GM18909 (cell line): ENCODE data around the gene RIBC2.
"Not testable (repeated sequence)": the region's sequence is repeated elsewhere in the genome, so short reads cannot be mapped to it uniquely, and the experiment has no call there.

Experiments
- ATAC-seq: cut with Tn5 transposase; IDR thresholded peaks from one replicate; pipeline ENCODE4 v1.9.1; 2021; ENCODE audit warnings: mild to moderate bottlenecking; ENCODE audit not compliant: unreplicated experiment, poor library complexity

The RIBC2 gene

DNA sequence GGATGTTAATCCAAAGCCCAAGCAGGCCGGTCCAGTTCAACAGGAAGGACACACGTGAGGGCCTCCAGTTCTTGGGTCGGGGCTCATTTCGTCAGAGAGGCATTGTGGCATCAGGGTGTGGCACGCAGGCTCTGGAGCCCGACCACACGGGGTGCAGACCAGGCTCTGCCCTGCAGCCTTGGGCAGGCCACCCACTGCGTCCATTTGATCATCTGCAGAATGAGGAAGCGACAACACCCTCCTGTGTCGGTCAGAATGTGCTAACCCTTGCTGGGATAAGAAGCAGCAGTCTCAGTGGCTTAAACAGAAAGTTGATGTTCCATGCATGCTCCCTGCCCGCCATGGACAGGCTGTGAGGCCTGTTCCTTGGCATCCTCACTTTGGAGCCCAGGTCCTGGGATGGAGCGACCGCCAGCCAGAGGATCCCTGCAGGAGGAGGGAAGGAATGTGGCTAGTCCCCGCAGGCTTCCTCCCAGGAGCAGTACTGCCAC lies 10.8 kb downstream of the RIBC2 start:
- no peak for ATAC-seq

DNA sequence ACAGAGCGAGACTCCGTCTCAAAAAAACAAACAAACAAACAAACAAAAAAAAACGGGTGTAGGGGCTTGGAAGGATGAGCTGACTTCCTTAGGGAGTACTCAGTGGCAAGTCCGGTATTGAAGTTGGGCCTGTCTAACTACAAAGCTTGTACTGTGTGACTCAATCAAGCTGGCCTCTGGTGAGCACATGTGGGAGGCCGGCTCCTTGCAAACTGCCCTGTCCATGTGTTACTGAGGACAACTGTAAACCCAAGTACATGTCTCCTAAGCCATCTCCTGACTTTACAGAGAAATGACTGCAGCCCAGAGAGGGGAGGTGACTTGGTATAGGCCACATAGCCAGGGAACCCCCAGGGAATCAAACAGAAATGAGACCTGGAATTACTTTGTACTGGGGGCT lies 11.6 kb downstream of the RIBC2 start:
- ATAC-seq, result no peak

DNA sequence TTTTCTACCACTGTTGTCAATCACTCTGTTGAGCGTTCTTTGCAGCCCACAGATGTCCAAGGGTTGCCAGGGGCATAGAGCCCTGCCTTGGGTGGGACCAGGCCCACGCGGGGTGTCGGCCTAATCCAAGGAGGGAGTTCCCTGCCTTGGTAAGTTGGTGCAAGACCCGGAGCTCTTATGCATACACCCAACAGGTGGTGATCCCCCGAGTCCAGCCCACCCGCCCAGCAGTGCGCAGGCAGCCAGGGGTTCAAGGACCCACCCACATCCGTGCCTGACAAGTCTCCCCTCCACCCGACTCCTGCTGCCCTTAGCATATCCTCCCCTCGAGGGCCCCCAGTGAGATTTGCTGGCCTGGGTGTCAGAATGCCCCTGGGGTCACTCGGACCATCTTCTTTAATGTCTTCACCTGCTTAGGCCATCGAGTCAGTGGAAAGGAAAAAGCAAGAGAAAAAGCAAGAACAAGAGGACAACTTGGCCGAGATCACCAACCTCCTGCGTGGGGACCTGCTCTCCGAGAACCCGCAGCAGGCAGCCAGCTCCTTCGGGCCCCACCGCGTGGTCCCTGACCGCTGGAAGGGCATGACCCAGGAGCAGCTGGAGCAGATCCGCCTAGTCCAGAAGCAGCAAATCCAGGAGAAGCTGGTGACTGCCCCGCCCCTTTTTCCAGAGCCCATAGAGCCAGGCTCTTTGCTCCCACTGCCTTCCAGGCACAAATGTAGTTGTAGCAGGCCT lies 12.2 kb downstream of the RIBC2 start:
- ATAC-seq, result no peak

DNA sequence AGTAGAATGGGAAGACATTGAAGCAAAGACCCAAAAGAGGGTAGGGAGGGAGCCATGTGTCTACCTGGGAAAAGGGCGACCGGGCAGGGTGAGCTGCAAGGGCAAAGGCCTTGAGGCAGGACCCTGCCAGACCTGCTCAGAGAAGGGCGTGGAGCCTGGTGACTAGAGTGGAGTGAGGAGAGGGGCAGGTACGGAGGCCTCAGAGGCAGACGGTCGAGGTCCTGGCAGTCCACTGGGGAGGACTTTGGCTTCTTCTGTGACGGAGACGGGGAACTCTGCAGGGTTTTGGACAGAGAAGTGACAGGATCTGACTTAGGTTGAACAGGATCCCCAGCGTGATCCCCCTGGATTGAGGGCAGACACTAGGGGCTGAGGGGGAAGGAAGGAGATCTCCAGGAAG lies 12.9 kb downstream of the RIBC2 start:
- ATAC-seq, result no peak

DNA sequence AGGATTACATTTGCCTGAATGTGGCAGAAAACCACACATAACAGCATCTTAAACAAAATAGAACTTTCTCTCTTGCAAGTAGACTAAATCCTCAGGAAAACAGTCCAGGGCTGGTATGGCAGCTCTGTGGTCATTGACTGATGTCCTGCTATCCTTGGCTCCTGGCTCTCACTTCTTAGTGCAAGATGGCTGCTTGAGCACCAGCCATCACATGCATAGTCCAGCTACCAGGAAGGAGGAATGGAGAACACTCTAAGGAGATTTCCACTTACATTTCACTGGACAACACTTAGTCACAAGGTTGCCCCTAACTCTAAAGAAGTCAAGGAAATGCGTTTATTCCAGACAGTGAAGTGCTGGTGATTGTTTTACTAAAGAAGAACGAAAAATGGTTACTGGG lies 13.6 kb downstream of the RIBC2 start:
- no peak for ATAC-seq

DNA sequence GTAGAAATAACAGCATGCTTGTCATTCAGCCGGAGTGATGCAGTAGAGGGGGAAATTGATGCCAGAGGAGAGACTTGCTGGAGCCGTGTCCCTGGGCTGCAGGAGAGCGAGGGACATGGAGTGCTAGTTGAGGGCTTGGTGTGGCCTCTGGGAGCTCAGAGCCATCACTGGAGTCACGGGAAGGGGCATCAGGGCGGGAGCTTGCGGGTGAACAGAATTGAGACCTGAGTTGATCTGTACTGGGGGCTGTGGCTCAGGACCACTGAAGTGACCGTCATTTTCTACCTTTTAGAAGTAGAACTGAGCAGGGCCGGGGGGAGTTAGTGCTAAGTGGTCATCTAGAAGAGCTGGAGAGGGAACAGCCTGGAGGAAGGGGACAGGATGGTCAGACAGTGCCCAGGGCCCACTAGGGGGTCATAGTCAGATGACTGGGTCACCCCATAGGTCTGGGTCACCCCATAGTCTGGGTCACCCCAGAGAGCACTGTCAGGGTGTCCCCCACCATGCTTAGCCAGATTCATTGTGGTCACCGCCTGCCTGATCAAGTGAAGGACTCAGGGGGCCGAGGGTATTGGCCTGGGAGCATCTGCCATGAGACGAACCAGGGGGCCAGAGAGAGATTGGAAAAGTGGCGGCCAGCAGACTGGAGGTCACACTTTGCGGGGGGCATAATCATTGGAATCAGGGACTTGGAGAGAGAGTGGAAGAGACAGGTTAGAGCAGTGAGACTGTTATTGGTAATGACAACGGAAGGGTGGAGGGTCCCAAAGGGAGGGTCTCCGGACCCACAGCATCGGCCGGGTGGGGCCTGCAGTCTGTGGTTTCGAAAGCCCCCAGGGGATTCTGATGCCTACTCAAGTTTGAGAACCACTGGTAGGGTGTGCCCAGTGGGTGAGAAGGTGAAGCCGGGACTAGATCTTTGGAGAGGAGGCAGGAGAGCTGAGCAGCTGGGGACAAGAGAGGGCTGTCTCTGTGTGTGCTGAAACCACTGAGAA lies 15.2 kb downstream of the RIBC2 start:
- no peak for ATAC-seq

DNA sequence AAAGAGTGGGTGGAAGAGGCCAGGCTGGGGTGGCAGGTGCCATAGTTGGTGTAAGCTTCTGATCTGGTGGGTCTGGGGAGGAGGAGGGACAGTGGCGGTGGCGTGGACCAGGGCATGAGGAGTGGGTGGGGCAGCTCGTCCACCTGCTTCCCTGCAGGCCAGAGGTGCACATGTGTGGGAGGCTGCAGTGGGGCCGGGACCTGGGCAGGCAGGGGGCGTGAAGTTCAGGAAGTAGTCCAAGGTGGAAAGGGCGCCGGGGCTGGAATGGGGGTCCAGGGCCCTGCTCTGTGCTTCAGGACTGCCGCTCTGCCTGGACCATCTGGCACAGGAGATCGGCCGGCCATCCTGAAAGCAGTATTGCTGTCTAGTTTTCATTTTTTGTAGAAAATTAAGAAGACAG lies 15.9 kb downstream of the RIBC2 start:
- no peak for ATAC-seq

DNA sequence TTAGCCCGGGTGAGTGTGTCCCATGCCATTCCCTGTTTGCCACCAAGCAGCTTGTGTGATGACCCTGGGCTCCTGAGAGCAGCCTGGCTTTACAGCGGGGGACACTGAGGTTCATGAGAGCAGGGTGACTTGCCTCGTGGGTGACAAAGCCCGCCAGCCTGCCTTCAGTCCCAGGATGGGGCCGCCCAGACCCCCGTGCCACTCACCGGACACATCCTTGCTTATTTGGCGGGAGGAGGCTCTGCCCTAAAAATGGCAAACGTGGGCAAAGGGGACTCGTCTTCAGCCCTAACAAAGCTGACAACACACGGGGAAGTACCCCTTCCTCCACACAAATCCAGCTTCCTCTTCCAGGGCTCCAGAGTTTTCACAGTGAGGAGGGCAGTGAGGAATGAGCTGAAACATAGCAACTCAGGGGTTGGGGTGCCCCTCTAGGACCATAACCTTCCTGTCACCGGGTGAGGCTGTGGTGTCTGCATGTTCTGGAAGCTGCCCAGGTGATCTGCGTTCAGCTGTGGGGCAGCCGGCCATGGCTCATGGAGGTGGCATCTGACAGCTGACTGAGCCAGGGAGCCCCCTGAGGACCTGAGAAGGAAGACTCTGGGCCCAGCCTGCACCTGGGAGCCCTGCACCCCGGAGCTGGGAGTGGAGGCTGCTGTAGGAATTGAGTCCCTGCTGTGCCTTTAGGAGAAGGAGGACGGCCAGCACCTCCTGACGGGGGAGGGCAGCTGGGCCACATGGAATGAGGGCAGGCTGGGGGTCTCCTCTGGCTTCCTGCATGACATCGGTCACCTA lies 16.7 kb downstream of the RIBC2 start:
- no peak for ATAC-seq

DNA sequence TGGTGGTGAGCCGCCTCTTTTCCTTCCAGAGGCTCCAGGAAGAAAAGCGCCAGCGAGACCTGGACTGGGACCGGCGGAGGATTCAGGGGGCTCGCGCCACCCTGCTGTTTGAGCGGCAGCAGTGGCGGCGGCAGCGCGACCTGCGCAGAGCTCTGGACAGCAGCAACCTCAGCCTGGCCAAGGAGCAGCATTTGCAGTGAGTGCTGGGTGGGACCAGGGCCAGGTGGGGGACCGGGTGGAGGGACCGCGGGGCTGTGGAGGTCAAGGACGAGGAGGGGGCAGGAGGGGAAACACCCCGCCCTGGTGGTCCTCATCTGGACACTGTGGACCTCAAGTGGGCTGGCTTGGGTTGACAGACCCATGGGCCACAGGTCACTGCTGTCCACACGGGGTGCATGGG lies 17.4 kb downstream of the RIBC2 start:
- ATAC-seq, result no peak

DNA sequence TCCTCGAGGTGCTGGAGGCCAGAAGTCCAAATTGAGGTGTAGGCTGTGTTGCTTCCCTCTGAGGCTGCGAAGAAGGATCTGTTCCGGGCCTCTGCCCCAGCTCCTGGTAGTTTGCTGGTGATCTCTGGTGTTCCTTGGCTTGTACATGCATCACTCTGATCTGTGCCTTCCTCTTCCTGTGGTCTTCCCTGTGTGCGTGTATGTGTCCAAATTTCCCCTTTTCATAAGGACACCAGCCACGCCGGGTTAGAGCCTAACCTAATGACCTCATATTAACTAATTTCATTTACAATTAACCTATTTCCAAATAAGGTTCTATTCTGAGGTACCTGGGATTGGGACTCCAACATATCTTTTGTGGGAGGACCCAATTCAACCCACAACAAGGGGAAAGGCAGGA lies 21.5 kb downstream of the RIBC2 start:
- no peak for ATAC-seq

DNA sequence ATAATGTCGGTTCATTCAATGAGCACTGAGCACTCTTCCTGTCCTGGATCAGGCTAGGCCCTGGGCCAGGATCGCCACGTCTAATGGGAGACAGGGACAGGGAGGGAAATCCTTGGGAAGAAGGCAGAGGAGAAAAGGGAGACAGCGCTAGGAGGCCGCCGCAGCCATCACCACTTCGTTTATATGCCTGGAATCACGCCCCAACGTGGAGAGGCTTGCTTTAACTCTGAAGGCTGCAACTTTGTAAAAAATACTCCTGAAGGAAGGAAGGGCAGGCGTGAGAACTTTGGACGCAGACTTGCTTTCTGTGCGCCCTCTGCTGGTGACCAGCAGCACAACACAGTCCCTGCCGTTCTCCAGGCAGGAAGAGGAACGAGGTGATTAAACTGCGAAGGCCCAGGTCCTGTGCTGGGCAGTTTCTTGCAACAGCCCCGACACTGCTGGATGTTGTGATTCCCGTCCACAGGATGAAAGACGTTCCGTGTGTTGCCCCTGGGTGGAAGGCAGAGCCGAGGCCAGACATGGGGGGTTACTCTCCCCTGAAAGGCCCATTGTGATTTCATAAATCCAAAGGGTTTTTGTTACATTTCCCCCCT lies 22.1 kb downstream of the RIBC2 start:
- ATAC-seq, result no peak

DNA sequence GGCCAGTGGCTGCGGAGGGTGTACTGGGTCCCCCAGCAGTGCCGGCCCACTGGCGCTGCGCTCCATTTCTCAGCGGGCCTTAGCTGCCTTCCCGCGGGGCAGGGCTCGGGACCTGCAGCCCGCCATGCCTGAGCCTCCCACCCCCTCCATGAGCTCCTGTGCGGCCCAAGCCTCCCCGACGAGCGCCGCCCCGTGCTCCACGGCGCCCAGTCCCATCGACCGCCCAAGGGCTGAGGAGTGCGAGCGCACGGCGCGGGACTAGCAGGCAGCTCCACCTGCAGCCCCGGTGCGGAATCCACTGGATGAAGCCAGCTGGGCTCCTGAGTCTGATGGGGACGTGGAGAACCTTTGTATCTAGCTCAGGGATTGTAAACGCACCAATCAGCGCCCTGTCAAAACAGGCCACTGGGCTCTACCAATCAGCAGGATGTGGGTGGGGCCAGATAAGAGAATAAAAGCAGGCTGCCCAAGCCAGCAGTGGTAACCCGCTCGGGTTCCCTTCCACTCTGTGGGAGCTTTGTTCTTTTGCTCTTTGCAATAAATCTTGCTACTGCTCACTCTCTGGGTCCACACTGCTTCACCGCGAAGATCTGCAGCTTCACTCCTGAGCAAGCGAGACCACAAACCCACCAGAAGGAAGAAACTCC lies 23.5 kb downstream of the RIBC2 start:
- ATAC-seq, result not testable (repeated sequence)

DNA sequence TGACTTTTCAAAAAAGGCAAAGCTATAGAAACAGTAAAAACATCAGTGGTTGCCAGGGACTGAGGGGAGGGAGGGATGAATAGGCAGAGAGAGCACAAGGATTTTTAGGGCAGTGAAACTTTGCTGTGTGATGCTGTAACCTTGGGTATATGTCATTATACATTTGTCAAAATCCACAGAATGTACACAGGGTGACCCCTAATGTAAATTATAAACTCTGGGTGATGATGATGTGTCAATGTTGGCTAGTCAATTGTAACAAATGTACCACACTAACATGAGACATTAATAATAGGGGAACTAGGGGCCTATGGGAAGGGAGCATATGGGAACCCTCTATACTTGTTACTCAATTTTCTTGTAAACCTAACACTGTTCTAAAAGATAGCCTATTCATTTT lies 24.8 kb downstream of the RIBC2 start:
- ATAC-seq, result no peak

DNA sequence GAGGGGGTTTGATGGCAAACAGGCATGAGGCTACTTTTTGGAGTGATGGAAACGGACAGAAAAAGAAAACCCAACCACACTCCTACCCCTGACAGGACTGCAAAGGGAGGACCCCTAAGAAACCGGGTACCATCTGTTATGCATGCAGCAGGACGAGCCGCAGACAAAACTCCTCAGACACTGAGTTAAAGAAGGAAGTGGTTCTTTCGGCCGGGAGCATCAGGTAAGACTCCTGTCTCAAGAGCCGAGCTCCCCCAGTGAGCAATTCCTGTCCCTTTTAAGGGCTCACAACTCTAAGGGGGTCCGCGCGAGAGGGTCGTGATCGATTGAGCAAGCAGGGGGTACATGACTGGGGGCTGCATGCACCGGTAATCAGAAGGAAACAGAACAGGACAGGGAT lies 27.2 kb downstream of the RIBC2 start:
- not testable (repeated sequence) for ATAC-seq

DNA sequence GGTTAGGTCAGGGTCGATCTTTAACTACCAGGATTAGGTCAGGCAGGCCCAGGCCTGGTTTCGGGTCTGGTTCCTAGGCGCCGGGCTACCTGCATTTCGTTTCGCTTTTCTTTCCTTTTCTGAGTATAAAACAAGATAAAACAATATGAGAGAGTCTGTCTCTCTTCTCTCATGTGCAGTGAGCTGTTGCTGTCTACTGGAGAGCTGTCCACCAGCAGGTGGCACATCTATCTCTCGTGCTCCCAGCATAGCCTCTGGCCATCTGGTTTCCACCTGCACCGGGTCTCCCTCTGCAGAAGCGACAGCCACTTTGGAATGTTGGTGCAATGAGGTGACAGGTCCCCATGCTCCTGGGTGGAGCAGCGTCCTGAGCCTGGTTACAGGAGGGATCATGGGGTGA lies 27.6 kb downstream of the RIBC2 start:
- no peak for ATAC-seq

DNA sequence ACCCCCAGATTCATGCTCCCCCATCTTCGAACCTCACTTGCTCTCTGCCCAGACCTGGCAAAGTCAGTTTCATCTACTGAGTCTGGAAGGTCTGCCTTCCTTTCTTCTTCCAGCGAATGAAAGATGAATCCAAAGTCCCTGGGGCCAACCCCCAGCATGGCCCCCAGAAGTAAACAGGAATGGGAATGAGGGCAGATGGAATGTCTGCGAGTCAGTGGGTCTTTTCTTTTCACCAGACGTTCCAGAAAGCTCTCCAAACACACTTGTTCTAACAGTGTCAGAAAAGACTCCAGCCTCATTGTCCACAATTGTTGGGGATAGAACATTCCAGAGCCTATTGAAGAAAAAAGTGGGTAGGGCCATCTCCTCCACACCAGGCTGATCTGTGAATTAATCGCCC lies 28.6 kb downstream of the RIBC2 start:
- ATAC-seq, result no peak

DNA sequence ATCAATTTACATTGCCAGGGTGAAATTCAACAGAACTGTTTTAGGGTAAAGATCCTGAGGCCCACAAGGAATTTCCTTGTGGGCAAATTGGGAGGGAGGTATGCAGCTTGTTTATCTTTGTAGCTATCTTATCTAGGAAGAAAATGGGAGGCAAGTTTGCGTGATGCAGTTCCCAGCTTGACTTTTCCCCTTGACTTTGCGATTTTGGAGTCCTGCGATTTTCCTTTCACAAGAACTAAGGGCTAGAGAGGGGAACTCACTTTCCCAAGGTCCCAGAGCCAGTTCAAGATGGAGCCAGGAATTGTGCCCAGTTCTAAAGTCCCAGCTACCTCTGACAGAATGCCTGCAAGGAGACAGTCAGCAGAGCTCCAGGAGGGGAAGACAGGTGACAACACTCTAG lies 30.7 kb downstream of the RIBC2 start:
- ATAC-seq, result no peak

DNA sequence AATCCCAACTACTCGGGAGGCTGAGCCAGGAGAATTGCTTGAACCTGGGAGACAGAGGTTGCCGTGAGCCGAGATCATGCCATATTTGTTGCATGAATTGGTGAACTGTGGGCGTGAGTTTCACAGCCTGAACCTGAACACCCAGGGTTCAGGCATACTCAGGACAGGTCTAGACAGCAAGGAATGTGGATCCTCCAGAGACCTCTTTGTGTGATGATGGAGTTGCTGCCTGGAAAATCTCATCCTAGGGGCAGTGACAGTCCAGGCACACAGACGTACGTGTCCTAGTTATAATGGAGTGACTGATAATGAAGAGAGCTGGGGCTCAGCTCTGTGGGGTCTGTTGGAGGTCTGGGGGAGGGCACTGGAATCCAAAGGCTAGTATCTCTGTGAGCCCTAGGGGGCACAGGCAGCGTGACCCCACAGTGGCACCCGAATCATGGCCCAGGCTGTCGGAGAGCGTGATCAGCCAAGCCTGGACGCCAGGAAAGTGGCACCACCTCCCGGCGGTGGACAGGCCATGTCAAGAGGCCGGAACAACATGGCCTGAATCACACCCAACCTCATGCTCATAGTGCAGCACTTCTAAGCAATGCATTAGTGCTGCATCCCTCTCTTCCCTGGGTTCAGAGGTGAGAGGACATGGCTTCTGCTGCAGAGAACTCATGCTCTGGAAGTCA lies 31.7 kb downstream of the RIBC2 start:
- ATAC-seq, result no peak

DNA sequence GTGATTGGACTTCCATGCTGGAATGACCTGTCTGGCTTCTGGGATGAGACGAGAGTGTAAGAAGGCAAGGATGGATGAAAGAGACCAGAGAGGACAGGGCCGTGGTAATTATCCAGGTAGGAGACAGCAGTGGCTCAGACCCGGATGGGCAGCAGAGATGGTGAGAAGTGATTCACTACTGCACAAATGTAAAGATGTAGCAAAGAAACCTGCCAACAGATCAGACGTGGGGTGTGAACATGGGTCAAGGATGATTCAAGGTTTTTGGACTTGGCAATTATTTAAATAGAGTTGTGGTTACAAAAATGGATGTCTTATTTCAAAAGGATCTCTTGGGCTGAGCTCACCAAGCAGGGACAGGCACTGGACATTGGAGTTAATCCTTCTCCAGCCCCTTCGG lies 32.7 kb downstream of the RIBC2 start:
- no peak for ATAC-seq
